HK-2 (cell line): Measurements from ENCODE around the gene CFAP97D1.
A peak's percentile ranks its signal among the peaks of the same experiment; 100 is the strongest.
"Not testable (repeated sequence)": the region's sequence is repeated elsewhere in the genome, so short reads cannot be mapped to it uniquely, and the experiment has no call there.

Experiments used
- DNase-seq: peaks from one replicate; pipeline ENCODE4 v3.0.0-alpha.2; 2018; ENCODE audit not compliant: unreplicated experiment

The CFAP97D1 gene

DNA sequence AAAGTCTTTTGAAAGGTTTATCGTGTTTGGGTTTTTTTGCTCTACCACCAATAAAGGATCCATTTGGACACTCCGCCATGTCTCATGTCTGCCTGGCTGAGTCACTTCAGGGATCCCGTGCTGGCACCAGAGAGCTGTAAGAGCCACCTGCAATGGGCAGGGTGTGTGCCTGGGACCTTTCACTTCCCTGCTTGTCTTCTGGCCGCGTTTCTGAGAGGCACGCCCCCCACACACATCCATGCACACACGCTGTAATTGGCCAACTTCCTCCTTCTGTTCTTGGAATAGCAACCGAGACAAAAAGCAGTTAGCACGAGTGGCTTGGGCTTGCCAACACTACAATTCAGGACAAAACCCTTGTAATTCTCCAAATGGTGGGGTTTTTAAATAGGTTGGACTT, 11.9 kb upstream of the CFAP97D1 start:
- DNase-seq: no peak

DNA sequence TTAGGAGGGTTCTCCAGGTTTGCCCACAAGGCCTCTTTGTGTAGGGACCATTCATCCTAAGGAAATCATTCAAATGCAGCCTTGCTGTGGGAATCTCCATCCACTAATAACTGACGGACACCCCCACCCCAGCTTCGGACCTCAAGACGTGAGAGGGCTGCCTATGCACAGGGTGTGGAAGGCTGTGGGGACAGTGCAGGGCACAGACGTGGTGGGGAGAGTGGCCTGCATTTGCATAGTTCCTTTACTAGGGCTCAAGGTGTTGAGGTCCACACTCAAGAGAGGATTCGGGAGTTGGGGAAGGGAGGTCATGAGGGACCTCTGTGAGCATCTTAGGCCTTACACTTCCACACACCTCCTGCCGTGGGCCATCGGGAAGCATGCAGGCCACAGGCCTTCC, 11.3 kb upstream of the CFAP97D1 start:
- DNase-seq: no peak

DNA sequence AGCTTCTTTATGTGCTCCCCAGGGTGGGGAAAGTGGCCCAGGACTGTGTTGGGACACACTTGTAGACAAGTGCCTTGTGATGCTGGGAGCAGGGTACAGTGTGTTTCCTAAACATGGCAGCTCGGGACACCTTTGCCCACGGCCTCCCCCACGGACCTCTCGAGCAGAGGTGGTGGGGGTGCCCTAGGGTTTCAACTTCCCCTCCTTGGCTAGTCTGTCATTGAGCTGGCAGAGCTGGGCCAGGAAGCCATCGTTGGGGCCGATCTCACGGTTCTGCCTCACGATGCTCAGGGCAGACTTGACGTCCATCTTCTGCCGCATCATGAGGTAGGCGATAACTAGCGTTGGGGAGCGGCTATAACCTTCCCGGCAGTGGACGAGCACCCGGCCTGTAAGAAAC, 10.8 kb upstream of the CFAP97D1 start:
- DNase-seq: no peak

DNA sequence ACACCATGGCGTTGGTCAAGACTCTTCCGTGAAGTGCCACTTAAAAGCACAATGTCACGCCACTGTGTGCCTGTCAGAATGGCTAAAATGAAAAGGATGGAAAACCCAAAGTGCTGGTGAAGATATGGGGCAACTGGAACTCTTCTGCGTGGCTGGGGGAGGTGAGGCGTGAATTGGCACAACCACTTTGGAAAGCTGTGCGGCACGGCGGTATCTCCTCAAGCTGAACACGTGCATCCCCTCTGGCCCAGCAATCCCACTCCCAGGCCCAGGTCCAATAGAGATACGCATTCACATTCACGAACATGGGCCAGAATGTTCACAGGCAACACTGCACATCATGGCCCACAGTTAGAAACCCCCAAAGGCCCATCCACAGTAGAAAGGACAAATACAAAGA, 10.4 kb upstream of the CFAP97D1 start:
- no peak for DNase-seq

DNA sequence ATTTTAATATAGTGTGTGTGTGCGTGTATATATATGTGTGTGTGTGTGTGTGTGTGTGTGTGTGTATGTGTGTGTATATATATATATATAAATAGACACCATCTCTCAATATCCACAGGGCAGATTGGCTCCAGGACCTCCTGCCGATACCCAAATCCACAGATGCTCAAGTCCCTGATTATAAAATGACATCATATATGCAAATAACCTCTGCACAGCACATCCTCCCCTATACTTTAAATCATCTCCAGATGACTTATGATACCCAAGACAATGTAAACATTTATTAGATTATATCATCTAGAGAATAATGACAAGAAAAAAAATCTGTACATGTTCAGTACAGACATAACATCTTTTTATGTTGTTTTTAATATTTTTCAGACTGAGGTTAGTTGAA, 9.3 kb upstream of the CFAP97D1 start:
- DNase-seq: no peak

DNA sequence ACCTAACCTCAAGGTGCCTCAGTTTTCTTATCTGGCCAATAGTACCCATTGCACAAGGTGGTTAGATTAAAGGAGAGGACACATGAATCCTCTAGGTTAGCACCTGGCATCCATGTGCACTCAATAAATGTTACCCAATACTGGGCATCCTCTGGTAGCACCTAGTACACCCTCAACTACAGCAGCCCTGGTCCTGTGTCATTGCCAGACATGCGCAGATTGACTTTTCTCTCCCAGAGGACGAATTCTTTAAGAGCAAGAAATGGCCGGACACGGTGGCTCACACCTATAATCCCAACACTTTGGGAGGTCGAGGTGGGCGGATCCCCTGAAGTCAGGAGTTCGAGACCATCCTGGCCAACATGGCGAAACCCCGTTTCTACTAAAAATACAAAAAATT, 8.8 kb upstream of the CFAP97D1 start:
- no peak for DNase-seq

DNA sequence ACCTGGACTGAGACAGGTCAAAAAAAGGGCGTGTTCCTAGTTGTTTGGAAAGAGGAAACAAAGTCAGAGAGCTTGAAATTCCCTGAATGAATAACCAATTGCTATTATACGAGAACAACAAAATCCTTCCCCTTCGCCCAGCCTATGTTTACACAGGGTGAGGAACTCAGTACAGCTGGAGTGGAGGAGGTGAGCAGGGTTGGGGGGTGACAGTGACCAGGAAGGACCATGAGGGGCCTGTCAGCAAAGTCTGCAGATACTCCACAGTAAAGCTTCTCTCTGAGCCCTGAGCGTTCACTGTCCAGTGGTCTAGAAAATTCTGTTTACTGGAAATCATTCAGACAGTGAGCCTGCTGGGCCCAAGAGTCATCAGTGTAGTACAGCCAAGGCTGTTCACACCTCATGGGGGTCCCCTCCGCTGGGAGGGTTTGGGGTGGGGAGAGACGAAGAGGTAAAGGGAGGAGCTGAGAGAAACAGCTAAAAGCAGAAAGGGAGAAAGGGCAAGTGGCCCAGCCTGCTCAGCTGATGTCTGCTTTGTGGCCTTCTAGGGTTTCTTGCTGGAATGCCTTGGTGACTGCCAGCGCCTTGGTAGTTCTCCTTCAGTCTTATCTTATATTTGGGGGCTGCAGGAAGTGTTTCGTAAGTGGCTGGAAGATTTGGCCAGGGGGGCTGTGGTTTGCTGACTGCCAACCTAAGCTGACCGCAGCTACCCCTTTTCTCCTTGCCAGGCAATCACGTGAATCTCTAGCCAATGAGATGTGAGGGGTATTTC, 7.2 kb upstream of the CFAP97D1 start:
- no peak for DNase-seq

DNA sequence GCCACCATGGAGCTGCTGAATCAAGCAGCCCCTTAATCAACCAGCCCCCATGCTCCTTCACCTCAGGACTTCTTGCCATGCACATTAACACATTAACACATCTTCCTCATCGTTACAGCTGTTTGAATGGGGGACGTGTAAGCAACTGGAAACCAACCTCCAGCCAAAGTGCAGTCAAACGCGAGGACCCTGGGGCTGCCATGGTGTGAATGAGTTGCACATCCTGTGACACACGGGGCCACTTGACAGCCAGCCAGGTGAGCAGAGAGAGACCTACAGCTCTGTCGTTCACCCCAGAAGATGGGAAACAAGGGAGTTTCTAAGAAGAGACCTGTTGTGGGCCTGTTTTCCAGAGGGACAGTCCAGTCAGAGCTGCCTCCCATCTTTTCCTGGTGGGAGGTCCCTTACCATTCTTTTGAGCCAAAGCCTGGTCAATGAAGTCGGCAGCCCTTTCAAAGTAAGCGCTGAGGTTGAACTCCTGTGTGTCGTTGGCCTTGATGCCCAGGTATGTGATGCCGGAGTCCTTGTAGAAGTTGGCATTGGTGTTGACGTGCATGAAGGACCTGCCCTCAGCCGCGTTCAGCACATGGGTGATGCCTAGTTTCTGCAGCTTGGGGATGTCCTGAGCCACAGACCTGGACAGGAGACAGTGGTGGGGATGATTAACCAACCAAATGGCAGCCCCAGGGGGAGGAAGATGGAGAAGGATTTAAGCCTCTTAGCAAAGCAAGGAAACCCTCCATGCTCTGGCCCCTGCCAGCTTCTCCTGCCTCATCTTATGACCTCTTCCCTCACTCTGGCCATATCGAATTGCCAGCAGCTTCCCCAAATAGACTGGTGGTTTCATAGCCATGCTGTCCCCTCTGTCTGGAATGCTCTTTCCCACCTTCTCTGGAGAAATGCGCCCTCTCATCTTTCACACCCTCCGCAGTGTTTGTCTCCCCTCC, 5.7 kb upstream of the CFAP97D1 start:
- no peak for DNase-seq

DNA sequence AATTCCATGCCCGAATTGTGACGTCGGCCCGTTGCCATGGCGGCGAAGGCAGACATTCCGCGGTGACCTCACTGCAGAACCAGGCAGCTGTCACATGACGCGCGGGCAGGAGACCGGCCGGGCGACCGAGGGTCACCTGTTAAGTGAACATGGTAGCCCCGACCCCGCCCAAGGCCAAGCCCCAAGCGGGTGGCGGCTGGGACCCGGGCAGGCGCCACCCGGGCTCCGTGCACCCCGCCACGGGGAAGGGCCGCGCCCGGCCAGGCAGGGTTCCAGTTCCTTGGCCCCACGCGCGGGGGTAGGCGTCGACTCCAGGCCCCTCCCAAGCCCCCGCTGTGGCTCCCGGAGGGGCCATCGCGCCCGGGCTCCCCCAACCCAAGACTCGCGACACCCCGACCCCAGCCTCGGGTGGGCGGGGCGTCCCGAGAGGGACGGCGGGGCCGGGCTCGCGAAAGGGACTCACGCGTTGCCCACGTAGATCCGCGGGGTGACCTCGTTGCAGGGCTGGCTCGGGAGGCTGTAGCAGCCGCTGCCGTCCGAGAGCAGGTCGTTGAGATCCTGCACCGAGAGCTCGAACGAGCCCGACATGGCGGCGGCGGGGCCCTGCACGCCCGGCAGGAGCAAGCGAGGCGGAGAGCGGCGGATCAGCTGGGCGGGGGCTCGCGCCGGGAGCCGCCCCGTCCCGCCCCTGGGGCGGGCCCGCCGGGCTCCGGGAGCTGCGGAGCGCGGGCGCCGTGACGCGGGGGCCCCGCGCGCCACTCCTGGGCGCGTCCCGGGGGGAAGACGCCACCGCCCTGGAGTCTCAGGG, 1.7 kb upstream of the CFAP97D1 start, which contains the start of gene DUSP3:
DUSP3 (minus strand) TSS at position 641 of the 808 bp plus-strand sequence; CDS start at position 588, 53 bp downstream.
- peak; percentile 93 for DNase-seq

DNA sequence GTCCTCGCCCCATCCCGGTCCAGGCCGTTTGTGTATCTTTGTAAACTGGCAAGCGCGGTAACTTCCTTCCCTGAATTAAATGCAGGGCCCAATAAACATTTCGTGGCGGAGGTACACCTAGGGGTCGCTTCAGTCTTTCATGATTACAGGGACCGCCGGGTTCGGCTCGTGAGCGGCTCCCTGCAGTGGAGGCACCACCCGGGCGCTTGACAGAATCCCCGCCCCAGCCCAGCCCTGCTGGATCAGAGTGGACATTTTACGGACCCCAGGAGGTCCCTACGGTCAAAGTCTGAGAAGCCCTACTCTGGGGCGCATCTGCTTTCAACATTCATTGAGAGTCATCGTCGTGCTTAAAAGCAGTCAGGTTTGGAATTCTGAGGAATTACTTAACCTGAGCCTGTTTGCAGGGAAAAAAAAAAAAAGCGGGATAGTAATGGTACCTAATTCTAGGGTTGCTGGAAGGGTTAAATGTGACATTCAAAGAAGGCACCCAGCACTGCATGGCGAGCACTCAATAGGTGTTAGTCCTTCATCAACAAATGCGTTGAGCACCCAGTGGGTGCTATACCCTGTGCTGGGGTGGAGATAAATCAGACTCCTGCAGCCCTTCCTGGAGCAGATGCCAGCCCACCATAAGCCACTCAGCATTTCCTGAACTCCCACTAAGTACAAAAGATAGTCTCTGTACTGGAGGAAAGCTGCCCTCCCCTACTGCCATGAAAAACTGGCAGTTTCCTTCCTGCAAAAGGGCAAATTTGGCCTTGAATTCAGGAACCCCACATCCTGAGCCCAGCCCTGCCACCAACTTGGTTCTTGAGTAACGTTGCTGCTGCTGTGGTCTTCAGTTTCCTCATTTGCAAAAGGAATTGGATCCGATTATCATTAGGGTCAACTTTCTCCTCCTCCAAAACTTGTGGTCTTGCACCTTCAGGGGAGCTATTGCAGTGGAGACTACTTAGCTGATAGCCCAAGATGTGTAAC, 800 bp upstream of the CFAP97D1 start:
- no peak for DNase-seq

DNA sequence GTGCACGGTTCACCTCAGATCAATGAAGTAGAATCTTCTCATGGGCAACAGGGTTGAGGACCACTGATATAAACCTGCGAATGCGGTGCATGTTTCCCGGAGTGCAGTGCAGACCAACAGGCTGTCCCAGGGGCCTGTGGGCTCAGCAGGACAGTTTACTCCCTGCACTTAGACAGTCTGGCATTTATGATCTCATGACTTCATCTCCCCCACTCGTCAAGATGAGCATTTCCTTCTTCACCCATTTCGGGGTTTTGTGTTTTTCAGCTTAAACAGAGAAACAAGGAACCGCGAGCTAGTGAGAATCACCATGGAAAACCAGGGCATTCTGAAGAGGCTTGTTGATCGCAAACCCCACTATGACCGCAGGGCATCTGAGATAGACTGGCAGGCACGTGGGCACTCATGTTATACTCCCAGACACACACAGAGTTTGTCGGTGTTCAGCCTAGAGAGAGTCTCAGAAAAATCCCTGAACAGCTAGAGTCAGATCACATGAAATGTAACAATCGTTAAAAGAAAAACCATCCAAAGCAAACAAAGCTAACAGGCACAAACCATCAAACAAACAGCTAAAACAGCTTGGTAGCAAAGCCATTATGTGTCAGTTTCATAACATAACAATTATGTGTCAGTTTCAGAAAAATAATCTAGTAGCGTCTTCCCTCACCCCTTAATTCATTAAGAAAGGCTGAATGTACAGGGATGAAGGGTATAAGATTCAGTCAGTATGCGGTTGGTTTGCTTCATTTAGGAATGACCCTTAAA, 2.9 kb downstream of the CFAP97D1 start:
- no peak for DNase-seq

DNA sequence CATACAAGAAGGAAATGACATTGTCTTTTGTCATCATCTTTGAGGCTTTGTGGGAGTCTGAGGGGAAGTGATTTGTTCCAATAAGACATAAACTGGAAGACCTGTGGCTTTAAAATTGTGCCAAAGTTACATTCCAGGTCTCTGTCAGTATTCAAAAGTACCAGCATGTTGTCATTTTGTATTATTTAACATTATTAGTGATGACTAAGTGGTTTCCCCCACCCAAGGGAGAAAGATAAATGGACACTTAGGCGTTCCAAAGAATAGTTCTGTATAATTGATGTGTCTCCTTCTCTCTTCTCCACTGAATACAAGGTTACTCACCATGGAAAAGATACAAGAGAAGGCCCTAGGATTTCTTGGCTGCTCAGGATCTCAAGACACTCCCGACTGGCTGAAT, 3.8 kb downstream of the CFAP97D1 start:
- no peak for DNase-seq

DNA sequence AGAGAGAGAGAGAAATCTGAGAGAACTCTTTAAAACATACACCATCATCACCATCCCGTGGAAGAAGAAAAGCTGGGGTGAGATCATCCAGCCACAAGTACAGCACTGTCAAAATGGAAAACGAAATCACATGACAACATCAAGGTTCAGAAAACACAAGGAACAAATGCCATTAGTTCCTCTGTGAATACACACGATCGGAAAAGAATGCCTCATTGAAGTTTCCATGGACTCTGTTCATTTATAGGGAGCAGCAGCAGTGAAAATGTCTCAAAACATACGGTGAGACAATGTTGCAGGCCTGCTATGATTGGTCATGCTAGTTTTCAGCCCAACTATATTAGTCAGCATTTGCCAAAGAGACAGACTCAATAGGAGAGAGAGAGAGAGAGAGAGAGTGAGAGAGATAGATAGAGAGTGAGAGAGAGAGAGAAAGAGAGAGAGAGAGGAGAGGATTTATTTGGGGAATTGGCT, 4.4 kb downstream of the CFAP97D1 start:
- no peak for DNase-seq

DNA sequence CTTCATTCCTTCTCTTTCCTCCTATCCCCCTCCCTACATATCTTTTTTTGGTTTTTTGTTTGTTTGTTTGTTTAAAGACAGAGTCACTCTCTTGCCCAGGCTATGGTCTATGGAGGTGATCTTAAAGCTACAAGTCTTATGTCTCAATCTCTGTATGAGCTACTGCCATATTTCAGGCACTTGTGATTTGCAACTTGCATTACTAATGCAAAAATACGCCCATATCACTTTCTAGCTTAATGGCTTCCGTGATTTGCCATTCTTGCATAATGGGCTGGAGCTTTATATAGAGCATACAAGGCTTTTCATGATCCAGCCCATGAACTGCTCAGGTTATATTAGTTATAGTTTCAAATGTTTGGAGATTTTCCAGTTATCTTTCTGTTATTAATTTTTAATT, 7.5 kb downstream of the CFAP97D1 start:
- no peak for DNase-seq

DNA sequence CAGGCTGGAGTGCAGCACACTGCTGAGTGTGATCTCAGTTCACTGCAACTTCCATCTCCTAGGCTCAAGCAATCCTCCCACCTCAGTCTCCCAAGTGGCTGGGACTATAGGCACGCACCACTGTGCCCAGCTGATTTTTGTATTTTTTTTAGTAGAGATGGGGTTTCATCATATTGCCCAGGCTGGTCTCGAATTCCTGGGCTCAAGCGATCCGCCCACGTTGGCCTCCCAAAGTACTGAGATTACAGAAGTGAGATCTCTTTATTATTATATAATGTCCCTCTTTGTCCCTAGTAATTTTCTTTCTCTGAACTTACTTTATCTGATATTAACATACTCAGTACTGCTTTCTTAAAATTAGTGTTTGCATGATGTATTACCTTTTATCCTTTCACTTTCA, 8.3 kb downstream of the CFAP97D1 start:
- no peak for DNase-seq

DNA sequence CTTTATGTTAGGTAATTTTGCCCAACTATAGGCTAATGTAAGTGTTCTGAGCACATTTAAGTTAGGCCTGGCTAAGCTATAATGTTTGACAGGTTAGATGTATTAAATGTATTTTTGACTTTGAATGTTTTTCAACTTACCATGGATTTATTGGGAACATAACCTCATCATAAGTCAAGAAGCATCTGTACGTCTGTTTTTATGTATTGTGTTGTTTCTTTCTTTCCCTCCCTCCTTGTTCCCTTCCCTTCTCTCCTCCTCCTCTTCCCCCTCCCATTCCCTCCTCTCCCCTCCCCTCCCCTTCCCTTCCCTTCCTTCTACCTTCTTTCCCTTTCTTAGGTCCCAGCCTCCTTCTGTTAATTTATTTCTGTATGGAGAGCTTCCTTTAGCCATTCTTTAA, 9.2 kb downstream of the CFAP97D1 start:
- no peak for DNase-seq

DNA sequence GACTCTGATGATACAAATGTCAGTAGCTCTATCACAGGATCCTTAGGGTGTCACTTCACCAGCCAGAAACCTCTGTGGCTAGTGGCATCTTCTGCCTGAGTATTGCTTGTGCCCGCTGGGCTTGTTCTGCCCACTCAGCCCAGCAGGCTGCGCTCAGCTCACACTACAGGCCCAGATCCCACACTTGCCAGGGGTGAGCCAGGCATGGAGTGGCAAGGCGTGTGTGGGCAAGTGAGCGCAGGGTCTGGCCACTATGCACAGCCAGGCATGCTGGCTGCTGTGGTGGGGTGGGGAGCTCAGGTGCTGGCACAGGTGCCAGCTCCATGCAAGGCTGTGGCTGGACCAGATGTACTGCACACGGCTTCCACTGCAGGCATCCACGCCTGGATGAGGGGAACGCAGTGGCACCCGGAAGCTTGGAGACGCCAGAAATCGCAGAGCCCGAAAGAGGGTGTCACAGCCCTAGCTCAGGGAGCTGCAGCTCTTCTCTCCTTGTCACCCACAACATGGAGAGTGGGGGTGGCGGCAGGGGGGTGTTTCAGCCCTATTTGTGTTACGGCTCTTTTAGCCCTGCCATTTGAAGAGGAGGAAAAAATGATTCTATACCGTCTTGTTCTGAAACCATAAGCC, 10.2 kb downstream of the CFAP97D1 start:
- DNase-seq: no peak

DNA sequence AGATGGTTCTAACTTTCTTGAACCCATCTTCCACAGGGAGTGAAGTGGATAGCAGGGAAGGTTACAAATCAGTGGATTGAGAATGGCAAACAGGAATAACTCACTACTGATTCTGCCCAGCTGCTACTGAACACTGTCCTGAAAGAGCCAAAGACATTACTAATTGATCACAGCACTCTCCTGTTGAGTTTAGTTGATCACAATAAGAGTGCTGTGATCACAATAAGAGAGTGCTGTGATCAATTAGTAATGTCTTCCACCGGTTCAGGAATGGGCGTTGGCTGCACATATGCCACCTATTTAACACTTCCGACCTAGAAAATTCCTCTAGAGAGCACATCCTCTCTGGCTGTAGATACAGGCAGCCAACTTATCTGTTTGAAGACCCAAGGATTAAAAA, 11.4 kb downstream of the CFAP97D1 start:
- no peak for DNase-seq

DNA sequence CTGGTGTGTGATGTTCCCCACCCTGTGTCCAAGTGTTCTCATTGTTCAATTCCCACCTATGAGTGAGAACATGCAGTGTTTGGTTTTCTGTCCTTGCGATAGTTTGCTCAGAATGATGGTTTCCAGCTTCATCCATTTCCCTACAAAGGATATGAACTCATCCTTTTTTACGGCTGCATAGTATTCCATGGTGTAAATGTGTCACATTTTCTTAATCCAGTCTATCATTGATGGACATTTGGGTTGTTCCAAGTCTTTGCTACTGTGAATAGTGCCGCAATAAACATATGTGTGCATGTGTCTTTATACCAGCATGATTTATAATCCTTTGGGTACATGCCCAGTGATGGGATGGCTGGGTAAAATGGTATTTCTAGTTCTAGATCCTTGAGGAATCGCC, 12.4 kb downstream of the CFAP97D1 start:
- not testable (repeated sequence) for DNase-seq
